DMS53 treated with DMSO at 0.1 percent for 48 hours (cell line): ENCODE results near the gene KCNQ1.
A peak's percentile ranks its signal among the peaks of the same experiment; 100 is the strongest.
"Not testable (repeated sequence)": the region's sequence is repeated elsewhere in the genome, so short reads cannot be mapped to it uniquely, and the experiment has no call there.

Source experiments
- DNase-seq: peaks from one replicate; lab custom pipeline; 2025; ENCODE audit not compliant: unreplicated experiment; lab: John Stamatoyannopoulos, UW

KCNQ1 gene

DNA sequence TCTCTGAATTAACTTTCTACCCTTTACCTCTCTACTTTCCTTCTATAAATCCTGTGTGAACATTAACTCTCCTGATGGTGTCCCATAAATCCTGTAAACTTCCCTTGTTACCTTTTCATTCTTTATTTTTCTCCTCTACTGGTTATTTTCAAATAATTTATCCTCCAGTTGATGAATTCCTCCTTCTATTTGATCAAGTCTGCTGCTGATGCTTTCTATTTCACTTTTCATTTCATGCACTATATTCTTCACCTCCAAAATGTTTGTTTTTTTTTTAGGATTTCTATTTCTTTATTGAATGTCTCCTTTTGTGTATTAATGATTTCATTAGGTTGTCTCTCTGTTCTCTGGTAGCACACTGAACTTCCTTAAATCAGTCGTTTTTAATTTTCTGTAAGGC is 186.4 kb downstream of the KCNQ1 start:
- DNase-seq, result no peak

DNA sequence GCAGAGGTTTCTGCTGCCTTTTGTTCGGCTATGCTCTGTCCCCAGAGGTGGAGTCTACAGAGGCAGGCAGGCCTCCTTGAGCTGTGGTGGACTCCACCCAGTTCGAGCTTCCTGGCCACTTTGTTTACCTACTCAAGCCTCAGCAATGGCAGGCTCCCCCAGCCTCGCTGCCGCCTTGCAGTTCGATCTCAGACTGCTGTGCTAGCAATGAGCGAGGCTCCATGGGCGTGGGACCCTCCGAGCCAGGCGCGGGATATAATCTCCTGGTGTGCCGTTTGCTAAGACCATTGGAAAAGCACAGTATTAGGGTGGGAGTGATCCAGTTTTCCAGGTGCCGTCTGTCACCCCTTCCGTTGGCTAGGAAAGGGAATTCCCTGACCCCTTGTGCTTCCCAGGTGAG is 195.0 kb downstream of the KCNQ1 start:
- DNase-seq, result not testable (repeated sequence)

DNA sequence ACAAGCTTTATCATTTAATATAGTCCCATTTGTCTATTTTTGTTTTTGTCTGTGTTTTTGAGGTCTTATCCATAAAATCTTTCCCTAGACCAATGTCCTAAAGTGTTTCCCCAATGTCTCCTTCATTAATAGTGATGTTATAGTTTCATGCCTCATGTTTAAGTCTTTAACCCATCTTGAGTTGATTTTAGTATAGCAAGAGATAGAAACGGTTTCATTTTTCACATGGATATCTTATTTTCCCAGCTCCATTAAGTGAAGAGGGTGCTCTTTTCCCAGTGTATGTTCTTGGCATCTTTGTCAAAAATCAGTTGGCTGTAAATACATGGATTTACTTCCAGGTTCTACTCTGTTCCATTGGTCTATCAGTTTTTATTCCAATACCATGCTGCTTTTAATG is 196.8 kb downstream of the KCNQ1 start:
- DNase-seq, result no peak

DNA sequence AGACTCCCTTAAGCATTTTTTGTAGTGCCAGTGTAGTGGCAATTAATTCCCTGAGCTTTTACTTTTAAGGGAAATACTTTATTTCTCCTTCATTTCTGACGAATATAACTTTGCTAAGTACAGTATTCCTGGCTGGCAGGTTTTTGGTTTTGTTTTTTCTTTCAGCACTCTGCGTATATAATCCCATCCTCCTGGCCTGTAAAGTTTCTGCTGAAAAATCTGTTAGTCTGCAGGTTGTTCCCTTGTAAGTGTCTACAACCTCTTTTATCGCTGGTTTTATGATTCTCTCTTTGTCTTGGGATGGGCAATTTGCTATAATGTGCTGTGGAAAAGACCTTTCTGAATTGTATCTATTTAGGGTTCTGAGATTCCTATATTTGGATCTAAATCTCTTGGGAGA is 198.9 kb downstream of the KCNQ1 start:
- DNase-seq, result no peak

DNA sequence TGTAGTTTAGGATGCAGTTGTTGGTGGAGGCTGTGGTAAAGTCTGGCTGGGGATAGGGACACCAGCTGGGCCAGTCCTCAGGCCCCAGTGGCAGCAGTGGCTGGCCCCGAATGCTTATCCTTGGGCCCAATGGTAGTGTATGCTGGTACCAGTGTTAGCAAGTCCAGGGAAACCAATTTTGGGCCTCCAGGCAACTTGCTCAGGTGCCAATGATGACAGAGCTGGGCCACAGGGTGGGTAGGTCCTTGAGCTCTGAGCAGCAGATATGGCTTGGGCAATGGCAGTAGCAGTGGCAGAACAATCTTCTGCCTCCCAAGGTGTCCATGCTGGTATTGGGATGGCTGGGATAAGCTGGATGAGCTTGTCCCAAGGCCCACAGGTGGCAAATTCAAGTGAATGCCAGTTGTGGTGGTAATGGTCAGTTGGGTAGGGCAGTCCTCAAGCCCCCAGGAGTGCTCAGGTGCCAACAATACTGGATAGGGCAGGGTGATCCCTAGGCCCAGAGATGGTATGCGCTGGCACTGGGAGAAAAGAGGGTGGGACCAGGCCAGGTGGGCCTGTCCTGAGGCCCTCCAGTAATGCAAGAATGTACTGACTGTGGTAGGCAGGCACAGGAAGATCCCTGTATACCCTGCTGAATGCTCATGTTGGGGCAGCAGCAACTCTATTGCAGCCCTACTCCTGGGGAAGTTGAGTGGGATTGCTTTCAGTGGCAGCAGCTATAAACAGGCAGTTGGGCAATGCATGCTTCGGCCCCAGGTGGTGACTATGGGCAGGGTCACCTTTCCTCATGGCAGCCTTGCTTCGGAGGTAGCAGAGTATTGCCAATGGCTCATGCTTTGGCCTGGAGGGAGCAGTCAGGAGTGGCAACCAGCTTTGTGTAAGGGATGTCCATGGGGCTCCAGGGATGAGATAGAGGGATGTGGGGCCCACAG is 200.3 kb downstream of the KCNQ1 start:
- DNase-seq, result no peak

DNA sequence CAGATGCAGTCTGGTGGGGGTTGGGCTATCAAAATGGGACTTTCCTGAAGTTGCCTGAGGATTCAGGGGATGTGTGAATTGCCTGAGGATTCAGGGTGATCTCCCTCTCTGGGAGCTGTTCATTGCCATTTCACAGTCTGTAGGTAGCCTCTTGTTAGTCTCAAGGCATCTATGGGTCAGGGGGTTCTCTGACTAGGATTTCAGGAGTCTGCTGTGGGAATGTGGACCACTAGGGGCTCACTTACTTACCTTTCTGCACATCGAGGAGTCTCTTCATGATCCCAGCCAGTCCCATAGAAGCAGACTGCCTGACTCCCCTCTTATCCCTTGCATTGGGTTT is 200.9 kb downstream of the KCNQ1 start:
- no peak for DNase-seq

DNA sequence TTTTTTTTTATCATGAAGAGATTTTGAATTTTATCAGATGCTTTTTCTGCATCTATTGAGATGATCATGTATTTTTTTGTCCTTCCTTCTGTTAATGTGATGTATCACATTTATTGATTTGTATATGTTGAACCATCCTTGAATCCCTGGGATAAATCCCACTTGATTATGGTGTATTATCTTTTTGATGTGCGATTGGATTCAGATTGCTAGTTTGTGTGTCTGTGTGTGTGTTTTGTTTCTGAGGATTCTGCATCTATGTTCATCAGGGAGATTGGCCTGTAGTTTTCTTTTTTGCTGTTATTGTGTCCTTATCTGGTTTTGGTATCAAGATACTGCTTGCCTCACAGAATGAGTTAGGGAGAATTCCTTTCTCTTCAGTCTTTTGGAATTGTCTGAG is 202.4 kb downstream of the KCNQ1 start:
- no peak for DNase-seq

DNA sequence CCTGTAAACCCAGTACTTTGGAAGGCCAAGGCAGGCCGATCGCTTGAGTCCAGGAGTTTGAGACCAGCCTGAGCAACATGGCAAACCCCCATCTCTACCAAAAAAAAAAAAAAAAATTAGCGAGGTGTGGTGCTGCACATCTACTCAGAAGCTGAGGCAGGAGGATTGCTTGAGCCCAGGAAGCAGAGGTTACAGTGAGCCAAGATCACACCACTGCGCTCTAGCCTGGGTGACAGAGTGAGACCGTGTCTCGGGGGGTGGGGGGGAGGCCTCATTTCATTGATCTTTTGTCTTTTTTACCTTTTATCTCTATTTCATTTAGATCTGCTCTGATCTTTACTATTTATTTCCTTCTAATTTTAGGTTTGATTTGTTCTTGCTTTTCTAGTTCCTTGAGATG is 203.1 kb downstream of the KCNQ1 start:
- no peak for DNase-seq

DNA sequence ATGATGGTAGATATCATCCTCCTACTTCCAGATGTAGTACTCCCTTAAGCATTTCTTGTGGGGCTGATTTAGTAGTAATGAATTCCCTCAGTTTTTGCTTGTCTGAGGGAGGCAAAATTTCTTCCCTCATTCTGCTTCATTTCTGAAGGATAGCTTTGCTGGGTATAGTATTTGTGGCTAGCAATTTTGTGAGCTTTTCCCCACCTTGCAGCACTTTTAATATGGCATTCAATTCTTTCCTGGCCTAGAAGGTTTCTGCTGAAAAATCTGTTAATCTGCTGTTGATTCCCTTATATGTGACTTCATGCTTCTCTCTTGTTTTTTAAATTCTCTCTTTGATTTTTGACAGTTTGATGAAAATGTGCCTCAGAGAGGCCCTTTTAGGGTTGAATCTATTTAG is 204.6 kb downstream of the KCNQ1 start:
- DNase-seq, result no peak

DNA sequence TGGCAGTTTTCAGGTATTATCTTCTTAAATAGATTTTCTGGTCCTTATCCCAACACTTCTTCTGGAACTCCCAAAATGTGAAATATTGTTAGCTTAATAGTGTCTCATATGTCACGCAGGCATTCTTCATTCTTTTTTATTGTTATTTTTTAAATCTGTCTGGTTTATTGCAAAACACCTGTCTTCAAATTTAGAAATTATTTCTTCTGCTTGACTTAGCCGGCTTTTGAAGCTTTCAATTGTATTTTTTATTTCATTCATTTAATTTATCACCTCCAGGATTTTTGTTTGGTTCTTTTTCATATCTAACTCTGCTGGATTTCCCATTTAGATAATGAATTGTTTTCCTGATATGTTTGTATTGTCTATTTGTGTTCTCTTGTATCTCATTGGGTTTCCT is 205.0 kb downstream of the KCNQ1 start:
- no peak for DNase-seq

DNA sequence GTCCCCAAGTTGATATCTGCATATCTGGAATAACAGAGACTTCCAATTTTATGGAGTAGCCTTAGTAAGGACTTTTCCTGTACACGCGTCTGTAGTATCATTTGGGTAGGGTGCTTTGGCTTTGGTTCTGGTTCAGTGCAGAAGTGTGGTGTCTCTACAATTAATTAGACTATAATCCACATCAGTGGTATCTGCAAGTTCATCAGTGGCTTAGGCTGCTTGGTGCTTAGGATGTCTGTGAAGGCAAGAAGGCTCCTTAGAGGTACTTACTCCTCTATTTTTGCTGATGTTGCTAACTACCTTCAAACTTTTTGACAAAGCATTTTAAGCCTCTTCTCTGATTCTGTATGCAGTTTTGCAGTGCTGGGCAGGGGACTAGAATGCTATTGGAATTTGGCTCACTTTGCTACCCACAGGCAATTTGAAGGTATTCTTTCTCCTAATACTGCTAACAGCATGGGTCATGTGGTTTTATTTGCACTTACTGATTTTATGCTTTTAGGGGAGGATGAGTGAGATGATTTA is 205.6 kb downstream of the KCNQ1 start:
- DNase-seq, result no peak

DNA sequence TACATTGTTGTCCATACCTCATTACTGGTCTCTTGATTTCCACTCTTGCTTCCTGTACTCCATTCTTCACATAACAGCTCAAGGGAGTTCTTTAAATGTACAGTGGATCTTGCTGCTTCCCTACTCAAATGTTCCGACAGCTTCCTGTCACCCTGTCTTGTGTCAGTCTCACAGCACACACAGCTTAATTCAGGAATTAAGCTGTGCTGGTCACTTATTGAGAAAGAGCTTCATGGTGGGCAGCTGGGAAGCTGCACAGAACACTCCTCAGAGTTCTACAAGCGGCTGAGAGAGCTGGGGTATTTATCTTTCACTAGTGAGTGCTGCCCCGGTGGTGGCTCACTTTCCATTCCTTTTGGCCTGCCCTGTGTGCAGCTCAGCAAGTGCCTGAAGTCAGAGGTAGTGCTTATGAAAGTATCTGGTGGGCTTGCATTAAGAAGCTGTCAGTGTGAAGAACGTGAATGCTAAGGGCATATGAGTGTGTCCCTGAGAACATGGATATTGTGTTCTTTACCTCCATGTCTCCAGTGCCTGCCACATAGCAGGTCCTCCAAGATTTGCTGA is 206.3 kb downstream of the KCNQ1 start:
- DNase-seq, result no peak

DNA sequence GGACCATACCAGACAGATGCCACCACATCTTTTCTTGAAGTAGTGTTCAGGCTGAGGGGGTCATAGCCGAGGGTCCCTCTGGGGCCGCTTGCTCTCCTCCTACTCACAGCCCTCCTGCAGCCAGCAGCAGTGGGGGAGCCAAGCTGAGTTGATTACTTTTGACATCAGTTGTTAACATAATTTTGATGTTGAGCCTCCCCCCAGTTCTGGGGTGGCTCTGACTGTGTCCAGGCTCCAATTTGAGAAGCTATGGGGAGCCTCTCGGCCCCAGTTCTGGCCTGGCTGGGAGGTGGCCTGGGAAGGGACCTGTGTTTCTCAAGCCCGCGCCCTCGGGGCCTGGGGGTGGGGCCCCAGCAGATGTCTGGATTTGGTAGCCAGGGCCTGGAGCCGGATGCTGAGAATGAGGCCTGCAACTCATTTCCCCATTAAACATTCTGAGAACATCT is 207.0 kb downstream of the KCNQ1 start:
- no peak for DNase-seq

DNA sequence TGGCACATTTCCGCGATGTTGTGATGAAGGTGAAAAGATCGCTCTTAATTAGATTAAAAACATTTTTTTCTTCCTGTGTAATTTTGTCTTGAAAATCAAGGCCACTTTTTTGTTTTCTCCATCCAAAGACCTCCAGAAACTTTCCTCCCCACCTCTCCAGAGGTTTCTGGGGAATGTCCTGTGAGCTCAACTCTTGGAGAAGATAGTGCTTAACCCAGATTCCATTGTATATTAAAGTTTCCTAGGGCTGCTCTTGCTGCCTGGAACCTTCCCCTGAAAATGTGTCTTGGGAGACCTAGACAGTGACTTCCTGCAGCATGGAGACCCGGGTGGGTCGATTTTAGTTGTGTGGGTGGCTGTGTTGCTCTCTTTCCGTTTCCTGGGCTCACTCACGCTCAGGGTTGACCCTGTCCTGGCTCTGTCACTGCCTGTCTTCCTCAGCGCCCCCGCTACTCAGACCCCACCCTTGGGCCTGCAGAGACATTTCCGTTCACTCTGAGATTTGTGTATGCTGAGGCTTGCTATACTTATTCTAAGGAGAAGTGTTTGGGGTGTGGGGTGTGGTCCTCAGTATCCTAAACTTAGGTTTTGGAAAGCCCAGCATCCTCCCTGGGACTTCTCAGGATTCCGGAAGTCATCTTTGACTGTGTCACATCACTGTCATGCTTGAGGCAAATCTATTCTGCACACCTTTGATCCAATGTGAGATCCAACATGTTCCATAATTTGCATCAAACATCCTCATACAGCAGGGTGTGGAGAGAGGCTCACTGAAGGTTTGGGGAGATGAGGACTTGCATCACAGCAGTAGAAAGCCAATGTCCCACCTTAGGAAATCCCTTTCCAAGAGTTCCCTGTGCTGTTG is 207.8 kb downstream of the KCNQ1 start:
- no peak for DNase-seq

DNA sequence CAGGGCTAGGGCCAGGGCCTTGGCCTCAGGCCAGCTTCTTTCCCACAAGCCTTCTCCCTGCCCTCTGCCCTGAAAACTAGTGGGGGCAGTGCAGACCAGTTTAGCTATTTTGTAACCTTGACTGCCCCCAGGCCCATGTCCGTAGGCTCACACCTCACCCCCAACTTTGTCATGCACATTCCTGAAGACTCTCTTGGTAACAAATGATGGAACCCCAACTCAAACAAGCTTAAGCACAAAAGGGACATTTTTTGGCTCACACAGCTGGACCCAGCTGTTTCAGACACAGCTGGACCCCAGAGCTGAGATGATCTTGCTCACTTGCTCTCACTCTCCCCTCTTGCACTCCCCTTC is 208.4 kb downstream of the KCNQ1 start:
- no peak for DNase-seq

DNA sequence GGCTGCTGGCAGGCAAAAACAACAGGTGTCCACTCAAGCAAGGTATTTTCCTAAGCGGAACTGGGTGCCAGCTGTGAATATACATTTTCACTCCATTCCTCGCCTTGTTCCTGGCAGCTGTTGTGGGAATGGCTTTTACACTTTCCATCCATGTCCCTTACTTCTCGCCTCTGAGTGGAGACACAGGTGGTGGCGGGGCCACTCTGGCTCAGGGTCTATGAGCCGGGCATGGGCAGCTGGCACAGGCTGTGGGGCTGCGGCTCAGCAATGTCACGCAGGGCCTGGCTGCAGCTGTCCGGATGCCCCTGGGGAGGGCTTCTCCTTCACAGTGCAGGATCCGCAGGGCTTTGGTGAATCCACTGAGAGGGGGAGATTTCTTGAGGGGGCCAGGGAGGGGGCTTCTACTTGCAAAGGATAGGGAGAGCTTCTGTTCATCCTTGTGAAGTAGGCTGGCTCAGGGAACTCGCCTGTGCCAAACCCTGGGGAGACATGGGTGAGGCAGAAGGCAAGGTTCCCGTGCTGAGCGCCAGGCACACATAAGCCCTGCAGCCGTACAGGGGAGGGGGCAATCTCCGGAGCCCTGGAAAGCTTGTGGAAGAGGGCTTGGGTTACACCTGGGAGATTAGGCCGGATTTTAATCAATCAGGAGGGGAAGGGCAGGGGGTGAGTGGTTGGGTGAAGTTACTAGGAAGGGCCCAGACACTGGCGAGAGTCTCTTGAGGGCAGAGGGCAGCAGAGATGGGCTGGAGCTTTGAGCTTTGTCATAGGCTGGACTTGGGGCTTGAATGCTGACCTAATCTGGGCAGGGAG is 209.3 kb downstream of the KCNQ1 start:
- DNase-seq, result no peak

DNA sequence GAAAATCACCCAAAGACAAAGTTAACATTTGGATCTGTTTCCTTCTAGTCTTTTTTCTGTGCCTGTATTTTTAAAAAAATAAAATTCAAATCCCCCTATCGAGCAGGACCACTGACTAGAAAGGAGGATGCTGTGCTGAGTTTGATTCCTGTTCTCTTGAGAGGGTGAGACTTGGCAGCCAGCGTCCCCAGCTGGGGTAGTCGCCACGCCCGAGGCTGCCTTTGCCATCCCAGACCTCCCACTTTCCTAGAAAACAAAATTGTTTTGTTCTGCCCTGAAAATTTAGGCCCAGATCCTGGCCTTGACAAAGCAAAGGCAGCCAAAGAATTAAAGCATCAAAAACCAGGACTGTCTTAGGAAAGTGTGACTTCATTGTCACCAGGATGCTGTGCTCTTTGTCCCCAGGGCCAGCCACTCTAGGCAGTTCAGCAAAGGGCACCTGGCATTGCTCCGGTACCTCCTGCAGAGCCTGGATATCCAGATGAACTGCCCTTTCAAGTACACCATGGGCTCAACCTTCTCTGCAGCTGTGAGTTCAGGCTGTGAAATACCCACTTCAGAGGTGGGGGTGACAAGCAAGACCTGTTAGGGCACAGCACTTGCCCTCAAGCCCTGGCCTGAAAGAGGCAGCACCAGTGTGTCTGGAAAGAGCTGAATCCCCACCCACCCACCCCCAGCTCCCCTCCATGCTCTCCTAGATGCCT is 210.4 kb downstream of the KCNQ1 start:
- no peak for DNase-seq

DNA sequence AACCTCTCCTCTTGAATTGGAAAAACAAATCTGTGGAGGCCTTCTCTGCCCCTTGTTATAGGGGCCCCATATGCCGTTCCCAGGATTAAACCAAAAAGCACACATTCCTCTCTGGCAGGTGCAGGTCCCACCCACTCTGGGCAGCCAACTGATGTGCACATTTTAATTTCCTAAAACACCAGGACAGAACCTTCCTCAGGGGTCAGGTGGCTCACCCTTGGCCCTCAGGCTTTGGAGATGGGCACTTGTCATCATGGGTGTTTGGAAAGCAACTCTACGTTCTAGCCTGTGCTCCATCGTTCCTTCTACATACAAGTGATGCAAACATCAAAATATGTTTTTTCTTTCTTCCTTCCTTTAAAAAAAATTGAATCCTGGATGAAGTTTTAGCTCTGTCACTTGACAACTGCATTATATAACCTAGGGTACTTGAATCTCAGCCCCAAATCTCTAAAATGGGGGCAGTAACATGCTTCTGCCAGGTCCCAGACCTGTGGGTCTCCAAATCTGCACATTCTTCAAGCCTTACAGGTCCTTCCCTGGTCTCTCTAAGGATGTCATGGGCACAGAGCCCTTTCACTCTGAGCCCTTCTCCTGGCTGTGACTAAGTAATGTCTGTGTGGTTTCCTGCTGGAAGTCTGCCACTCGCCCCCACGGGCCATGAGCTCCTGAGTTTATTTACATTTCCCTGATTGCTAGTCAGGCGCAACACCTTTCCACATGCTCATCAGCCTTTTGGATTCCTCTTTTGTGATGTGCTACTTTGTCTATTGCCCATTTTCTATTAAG is 211.2 kb downstream of the KCNQ1 start:
- peak; percentile 57 for DNase-seq

DNA sequence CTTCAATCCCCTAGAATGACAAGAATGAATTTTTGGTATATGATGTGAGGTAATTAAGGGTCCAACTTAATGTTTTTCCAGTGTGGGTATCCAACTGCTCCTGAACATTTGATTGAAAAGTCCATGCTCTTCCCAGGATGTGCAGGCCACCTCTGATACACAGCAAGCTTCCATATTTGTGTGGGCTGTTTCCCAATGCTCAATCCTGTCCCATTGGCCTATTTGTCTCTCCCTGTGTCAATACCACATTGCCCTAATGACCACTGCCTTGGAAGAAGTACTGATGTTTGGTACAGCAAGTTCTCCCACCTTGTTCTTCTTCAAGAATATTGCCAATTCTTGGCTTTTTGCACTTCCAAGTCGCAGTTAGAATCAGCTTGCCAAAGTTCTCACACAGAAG is 212.1 kb downstream of the KCNQ1 start:
- no peak for DNase-seq
